ENCODE data around the gene CHST3. TPM values are rescaled to one million over a fixed set of nuclear protein-coding genes. Genes with fewer than 3 reads are reported as not detected.
"Not testable (repeated sequence)": the region's sequence is repeated elsewhere in the genome, so short reads cannot be mapped to it uniquely, and the experiment has no call there.

The CHST3 gene
- total and polyA plus RNA-seq, 8 donors = 3.1 to 10.8 (median 3.6) TPM

- H3K27ac ChIP-seq = no peak overlapping the region
- intact Hi-C loops (cut with DNase I) = no loop called here
- H3K36me3 ChIP-seq = no peaks in the 10 kb centered on the region
- H3K27me3 ChIP-seq = no peaks in the 10 kb centered on the region
- DNase-seq = no peak
- peak overlapping the region in 3 of 4 donors; percentile 37 to 56 (median 44) for H3K4me3 ChIP-seq
- TF ChIP-seq CTCF (IDR thresholded peaks at IDR 0.05) = no peak
- no peaks in the 10 kb centered on the region for H3K9me3 ChIP-seq
- no peak for FAIRE-seq
- 56 to 60% methylated on average over 4 of the region's 4 CpGs for WGBS, 2 donors
- no peaks in the 10 kb centered on the region for H3K4me1 ChIP-seq
- no peak for ATAC-seq
Observed at GRCh38 chr10:71965623-71966022, 1.4 kb downstream of the CHST3 start.

- peak overlapping the region in 3 of 4 donors; percentile 37 to 56 (median 44) for H3K4me3 ChIP-seq
- no peak for ATAC-seq
- DNase-seq = no peak
- H3K9me3 ChIP-seq = no peaks in the 10 kb centered on the region
- WGBS, 2 donors = 61 to 68% methylated on average over 6 of the region's 6 CpGs
- H3K27me3 ChIP-seq = no peaks in the 10 kb centered on the region
- intact Hi-C loops (cut with DNase I) = no loop called here
- no peaks in the 10 kb centered on the region for H3K4me1 ChIP-seq
- H3K36me3 ChIP-seq = no peaks in the 10 kb centered on the region
- TF ChIP-seq CTCF (IDR thresholded peaks at IDR 0.05) = no peak
- no peak for FAIRE-seq
- H3K27ac ChIP-seq = no peak overlapping the region
Observed at GRCh38 chr10:71966046-71967004, 2.1 kb downstream of the CHST3 start.

DNA sequence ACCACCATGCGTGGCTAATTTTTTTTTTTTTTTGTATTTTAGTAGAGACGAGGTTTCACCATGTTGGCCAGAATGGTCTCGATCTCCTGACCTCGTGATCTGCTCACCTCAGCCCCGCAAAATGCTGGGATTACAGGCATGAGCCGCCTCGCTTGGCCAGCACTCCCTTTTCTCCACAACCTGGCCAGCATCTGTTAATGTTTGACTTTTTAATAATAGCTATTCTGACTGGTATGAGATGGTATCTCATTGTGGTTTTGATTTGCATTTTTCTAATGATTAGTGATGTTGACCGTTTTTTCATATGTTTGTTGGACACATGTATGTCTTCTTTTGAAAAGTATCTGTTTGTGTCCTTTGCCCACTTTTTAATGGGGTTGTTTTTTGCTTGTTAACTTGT, 3.8 kb downstream of the CHST3 start:
- intact Hi-C loops (cut with DNase I); H3K4me1 ChIP-seq; FAIRE-seq; H3K9me3 ChIP-seq; H3K4me3 ChIP-seq; H3K27me3 ChIP-seq; DNase-seq; H3K36me3 ChIP-seq: not testable (repeated sequence)
- 45% methylated on average over 8 of the region's 8 CpGs for WGBS, 2 donors
- peak in 1 of 4 donors; percentile 45 for ATAC-seq
- peak overlapping the region in 1 of 4 donors; percentile 24 for H3K27ac ChIP-seq

DNA sequence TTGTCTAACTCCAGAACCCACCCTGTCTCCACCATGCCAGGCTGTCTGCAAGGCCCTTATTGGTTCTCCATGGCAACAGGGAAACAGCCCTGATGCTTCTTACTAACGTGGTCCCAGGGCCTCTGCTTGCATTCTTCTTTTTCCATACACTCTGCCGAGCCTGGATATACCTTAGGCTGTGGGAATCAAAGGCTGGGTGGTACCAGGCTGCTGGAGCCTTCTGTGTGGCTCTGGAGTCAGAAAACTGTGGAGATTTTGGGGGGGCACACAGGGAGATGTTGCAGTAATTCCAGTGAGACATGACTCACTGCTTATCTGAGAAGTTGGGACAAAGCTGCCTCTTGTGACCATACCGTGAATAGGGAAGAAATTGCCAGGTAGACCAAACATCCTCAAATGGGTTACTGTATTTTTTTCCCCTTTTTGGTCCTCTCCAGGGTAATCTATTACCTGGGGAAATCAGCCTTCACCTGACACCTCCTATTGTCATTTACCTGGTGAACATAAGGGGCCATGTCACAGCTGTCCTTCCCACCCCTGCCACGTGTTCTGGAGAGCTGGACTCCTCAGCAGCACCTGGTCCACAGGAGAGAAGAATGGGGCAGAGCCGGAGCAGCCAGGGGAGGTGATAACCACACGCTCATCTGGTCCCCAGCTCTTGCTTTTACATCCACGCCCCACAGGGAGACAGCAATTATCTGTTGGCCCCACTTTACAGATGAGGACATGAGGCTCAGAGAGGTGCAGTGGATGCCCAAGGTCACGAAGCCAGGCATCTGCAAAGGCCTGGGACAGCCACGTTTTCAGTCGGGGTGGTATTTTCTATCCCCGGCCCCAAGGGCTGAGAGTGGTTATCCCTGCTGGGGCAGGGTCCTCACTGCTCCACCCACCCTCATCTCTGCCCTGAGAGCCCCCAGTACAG, 4.6 kb downstream of the CHST3 start:
- ATAC-seq (peak in 1 of 4 donors; percentile 33), FAIRE-seq (no peak), DNase-seq (no peak)
- WGBS, 2 donors = 55 to 56% methylated on average over 11 of the region's 11 CpGs
- Histone ChIP-seq H3K4me1 (no peaks in the 10 kb centered on the region), H3K4me3 (no peak overlapping the region), H3K36me3 (no peaks in the 10 kb centered on the region), H3K9me3 (no peaks in the 10 kb centered on the region), H3K27ac (peak overlapping the region in 2 of 4 donors; percentile 28 to 36), H3K27me3 (no peaks in the 10 kb centered on the region)
- no peak for TF ChIP-seq CTCF (IDR thresholded peaks at IDR 0.05)
- intact Hi-C loops (cut with DNase I) = no loop called here

DNA sequence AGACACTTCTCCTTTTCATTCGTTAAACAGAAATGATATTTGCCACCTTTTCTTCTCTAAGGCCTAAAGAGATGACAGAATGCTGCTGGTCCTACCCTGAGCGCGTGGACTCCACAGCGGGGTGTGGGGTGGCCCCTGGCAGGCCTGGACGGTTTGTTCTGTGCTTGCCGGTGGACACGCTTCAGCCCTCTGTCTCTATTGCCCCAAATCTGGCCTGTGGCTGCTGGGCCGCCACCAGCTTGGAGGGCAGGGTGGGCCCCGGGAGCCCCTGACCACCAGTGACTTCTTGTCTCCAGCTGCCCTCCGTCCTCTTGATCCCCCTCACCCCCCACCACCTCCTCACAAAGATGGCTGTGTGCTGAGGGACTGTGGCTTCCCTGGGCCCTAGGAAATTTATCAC, 5.7 kb downstream of the CHST3 start:
- Histone ChIP-seq H3K36me3 (no peaks in the 10 kb centered on the region), H3K4me3 (no peak overlapping the region), H3K27me3 (no peaks in the 10 kb centered on the region), H3K27ac (peak overlapping the region in 2 of 4 donors; percentile 22 to 47), H3K4me1 (no peaks in the 10 kb centered on the region), H3K9me3 (no peaks in the 10 kb centered on the region)
- TF ChIP-seq CTCF (IDR thresholded peaks at IDR 0.05) = no peak
- DNase-seq = no peak
- intact Hi-C loops (cut with DNase I) = no loop called here
- FAIRE-seq = no peak
- ATAC-seq = no peak
- 73 to 76% methylated on average over 10 of the region's 10 CpGs for WGBS, 2 donors

Data from pancreas (tissue), 10 donors.